ENCODE data around the gene PHLDB1.

Gene PHLDB1

GRCh38 chr11:118663381-118663780 lies 56.0 kb downstream of the PHLDB1 start:
- H3K9ac ChIP-seq (ENCODE audit: low read length) = no peak overlapping the region
- no peaks in the 10 kb centered on the region for H3K9me3 ChIP-seq (ENCODE audit: low read length)
- no peaks in the 10 kb centered on the region for H3K36me3 ChIP-seq (ENCODE audit: insufficient read depth, low read length)
- H3F3A ChIP-seq (ENCODE audit: insufficient read depth, low read length) = no peaks in the 10 kb centered on the region
- peaks cover 10% of the 10 kb centered on the region for H3K4me1 ChIP-seq (ENCODE audit: insufficient read depth, low read length, severe bottlenecking)
- no peaks in the 10 kb centered on the region for H4K20me1 ChIP-seq (ENCODE audit: insufficient read depth, low read length)
- H3K4me3 ChIP-seq (ENCODE audit: low read depth, low read length, poor library complexity, severe bottlenecking) = no peak overlapping the region
- no peak overlapping the region for H3K4me2 ChIP-seq (ENCODE audit: low read length)
- TF ChIP-seq, protein P1, sequence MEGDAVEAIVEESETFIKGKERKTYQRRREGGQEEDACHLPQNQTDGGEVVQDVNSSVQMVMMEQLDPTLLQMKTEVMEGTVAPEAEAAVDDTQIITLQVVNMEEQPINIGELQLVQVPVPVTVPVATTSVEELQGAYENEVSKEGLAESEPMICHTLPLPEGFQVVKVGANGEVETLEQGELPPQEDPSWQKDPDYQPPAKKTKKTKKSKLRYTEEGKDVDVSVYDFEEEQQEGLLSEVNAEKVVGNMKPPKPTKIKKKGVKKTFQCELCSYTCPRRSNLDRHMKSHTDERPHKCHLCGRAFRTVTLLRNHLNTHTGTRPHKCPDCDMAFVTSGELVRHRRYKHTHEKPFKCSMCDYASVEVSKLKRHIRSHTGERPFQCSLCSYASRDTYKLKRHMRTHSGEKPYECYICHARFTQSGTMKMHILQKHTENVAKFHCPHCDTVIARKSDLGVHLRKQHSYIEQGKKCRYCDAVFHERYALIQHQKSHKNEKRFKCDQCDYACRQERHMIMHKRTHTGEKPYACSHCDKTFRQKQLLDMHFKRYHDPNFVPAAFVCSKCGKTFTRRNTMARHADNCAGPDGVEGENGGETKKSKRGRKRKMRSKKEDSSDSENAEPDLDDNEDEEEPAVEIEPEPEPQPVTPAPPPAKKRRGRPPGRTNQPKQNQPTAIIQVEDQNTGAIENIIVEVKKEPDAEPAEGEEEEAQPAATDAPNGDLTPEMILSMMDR (IDR thresholded peaks at IDR 0.05; ENCODE audit: low read length) = no peak
- no peak for TF ChIP-seq EZH2 (IDR thresholded peaks at IDR 0.05; ENCODE audit: borderline replicate concordance, low read length)
- H3K27ac ChIP-seq (ENCODE audit: low read depth, low read length, poor library complexity, severe bottlenecking) = no peak overlapping the region
- H3K27me3 ChIP-seq (ENCODE audit: insufficient read depth, low read length) = no peaks in the 10 kb centered on the region
- H3K9me2 ChIP-seq (ENCODE audit: low read depth, low read length) = no peaks in the 10 kb centered on the region
- H3K79me2 ChIP-seq (ENCODE audit: insufficient read depth, low read length) = no peaks in the 10 kb centered on the region
- no peak overlapping the region for H2AFZ ChIP-seq (ENCODE audit: low read length)

- no peak overlapping the region for H3K4me2 ChIP-seq (ENCODE audit: low read length)
- no peaks in the 10 kb centered on the region for H3K9me3 ChIP-seq (ENCODE audit: low read length)
- H2AFZ ChIP-seq (ENCODE audit: low read length) = no peak overlapping the region
- TF ChIP-seq, protein P1 (IDR thresholded peaks at IDR 0.05; ENCODE audit: low read length) = no peak
- TF ChIP-seq EZH2 (IDR thresholded peaks at IDR 0.05; ENCODE audit: borderline replicate concordance, low read length) = no peak
- no peaks in the 10 kb centered on the region for H3K9me2 ChIP-seq (ENCODE audit: low read depth, low read length)
- H3F3A ChIP-seq (ENCODE audit: insufficient read depth, low read length) = no peaks in the 10 kb centered on the region
- H3K9ac ChIP-seq (ENCODE audit: low read length) = no peak overlapping the region
- H3K4me1 ChIP-seq (ENCODE audit: insufficient read depth, low read length, severe bottlenecking) = peaks cover 10% of the 10 kb centered on the region
- no peaks in the 10 kb centered on the region for H3K27me3 ChIP-seq (ENCODE audit: insufficient read depth, low read length)
- H3K4me3 ChIP-seq (ENCODE audit: low read depth, low read length, poor library complexity, severe bottlenecking) = no peak overlapping the region
- H3K27ac ChIP-seq (ENCODE audit: low read depth, low read length, poor library complexity, severe bottlenecking) = no peak overlapping the region
- H4K20me1 ChIP-seq (ENCODE audit: insufficient read depth, low read length) = no peaks in the 10 kb centered on the region
- no peaks in the 10 kb centered on the region for H3K36me3 ChIP-seq (ENCODE audit: insufficient read depth, low read length)
- H3K79me2 ChIP-seq (ENCODE audit: insufficient read depth, low read length) = no peaks in the 10 kb centered on the region
Observed at GRCh38 chr11:118663902-118664301, 56.5 kb downstream of the PHLDB1 start.

DNA sequence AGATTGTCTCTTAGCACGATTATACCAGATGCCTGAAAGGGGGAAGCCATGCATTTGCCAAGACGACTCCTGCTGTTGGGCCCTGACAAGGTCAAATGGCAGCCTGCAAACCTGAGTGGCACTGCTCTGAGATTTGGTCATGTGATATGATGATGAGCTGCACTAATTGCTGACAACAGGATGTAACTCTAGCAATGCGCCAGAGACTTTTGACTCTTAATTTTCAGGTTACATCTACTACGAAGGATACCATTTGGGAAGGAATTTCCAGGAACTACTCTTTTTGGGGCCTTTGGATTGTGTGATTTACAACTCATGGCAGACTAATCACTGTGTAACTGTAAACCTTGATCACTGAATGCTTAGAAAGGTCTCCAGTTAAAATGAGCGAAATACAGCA lies 59.0 kb downstream of the PHLDB1 start:
- Histone ChIP-seq H3K9me3 (ENCODE audit: low read length) (no peaks in the 10 kb centered on the region), H2AFZ (ENCODE audit: low read length) (no peak overlapping the region), H4K20me1 (ENCODE audit: insufficient read depth, low read length) (no peaks in the 10 kb centered on the region), H3K9me2 (ENCODE audit: low read depth, low read length) (no peaks in the 10 kb centered on the region), H3K36me3 (ENCODE audit: insufficient read depth, low read length) (no peaks in the 10 kb centered on the region), H3K4me3 (ENCODE audit: low read depth, low read length, poor library complexity, severe bottlenecking) (no peak overlapping the region), H3F3A (ENCODE audit: insufficient read depth, low read length) (no peaks in the 10 kb centered on the region), H3K4me1 (ENCODE audit: insufficient read depth, low read length, severe bottlenecking) (peaks cover 10% of the 10 kb centered on the region), H3K79me2 (ENCODE audit: insufficient read depth, low read length) (no peaks in the 10 kb centered on the region), H3K27ac (ENCODE audit: low read depth, low read length, poor library complexity, severe bottlenecking) (no peak overlapping the region), H3K4me2 (ENCODE audit: low read length) (no peak overlapping the region), H3K27me3 (ENCODE audit: insufficient read depth, low read length) (no peaks in the 10 kb centered on the region), H3K9ac (ENCODE audit: low read length) (no peak overlapping the region)
- TF ChIP-seq, protein P1 (IDR thresholded peaks at IDR 0.05; ENCODE audit: low read length) = no peak
- no peak for TF ChIP-seq EZH2 (IDR thresholded peaks at IDR 0.05; ENCODE audit: borderline replicate concordance, low read length)

All from OCI-LY1 (cell line).